Common myeloid progenitor, CD34-positive (primary cell): ENCODE data around the gene RAD18.

Experiments
- CTCF ChIA-PET: fragments of 350-600 bp; sonication (Branson Sonifier 250); formaldehyde crosslinking; loops from one replicate; lab custom pipeline; 2021; ENCODE audit warnings: antibody characterized with exemption; lab: Charles Lee
- POLR2A ChIA-PET: fragments of 350-600 bp; sonication (Branson Sonifier 250); formaldehyde crosslinking; loops from one replicate; lab custom pipeline; 2021; ENCODE audit warnings: antibody characterized with exemption; lab: Charles Lee
- DNase-seq, 3 donors: peaks; one replicate each; pipeline versions ENCODE4 v3.0.0 to v3.0.0-alpha.2; 2013
- H3K27ac ChIP-seq, 2 experiments: 1 replicate in 1 of 2; 2 replicates in 1 of 2; pipeline ENCODE4 v1.7.0; 2013; ENCODE audit warnings: inconsistent platforms in 2 of 2, low read length in 2 of 2, mild to moderate bottlenecking in 2 of 2, low read depth in 1 of 2, moderate library complexity in 1 of 2; ENCODE audit not compliant: severe bottlenecking in 2 of 2, insufficient read depth in 1 of 2, poor library complexity in 1 of 2
- H3K27me3 ChIP-seq, 5 experiments: replicated peaks in 2 of 5; 1 replicate in 3 of 5; 2 replicates in 2 of 5; pipeline versions ENCODE4 v1.6.1 to v1.7.0; 2013; ENCODE audit warnings: low read length in 4 of 5, mild to moderate bottlenecking in 2 of 5, moderate library complexity in 2 of 5, inconsistent platforms in 1 of 5; ENCODE audit not compliant: insufficient read depth in 5 of 5, control insufficient read depth in 4 of 5
- H3K36me3 ChIP-seq, 4 experiments: 1 replicate in 2 of 4; 2 replicates in 2 of 4; pipeline versions ENCODE4 v1.6.1 to v1.7.0; 2013; ENCODE audit warnings: low read length in 3 of 4, control low read depth in 1 of 4, mild to moderate bottlenecking in 1 of 4; ENCODE audit not compliant: control insufficient read depth in 4 of 4, insufficient read depth in 4 of 4
- H3K4me1 ChIP-seq, 4 experiments: 1 replicate in 3 of 4; 2 replicates in 1 of 4; pipeline versions ENCODE4 v1.6.1 to v1.7.1; 2013; ENCODE audit warnings: low read length in 3 of 4, mild to moderate bottlenecking in 3 of 4, control low read depth in 1 of 4, inconsistent platforms in 1 of 4, moderate library complexity in 1 of 4; ENCODE audit not compliant: control insufficient read depth in 4 of 4, insufficient read depth in 4 of 4; ENCODE audit errors: control extremely low read depth in 1 of 4
- H3K4me3 ChIP-seq, 7 experiments: 1 replicate in 4 of 7; 2 replicates in 3 of 7; pipeline versions ENCODE4 v1.5.1 to v1.7.0; 2013; ENCODE audit warnings: mild to moderate bottlenecking in 7 of 7, low read length in 6 of 7, moderate library complexity in 6 of 7, inconsistent platforms in 2 of 7, low read depth in 2 of 7, control low read depth in 1 of 7; ENCODE audit not compliant: insufficient read depth in 4 of 7, control insufficient read depth in 1 of 7; ENCODE audit errors: extremely low read depth in 1 of 7
- H3K9me3 ChIP-seq, 5 experiments: 1 replicate in 4 of 5; 2 replicates in 1 of 5; pipeline versions ENCODE4 v1.6.1 to v1.7.1; 2013; ENCODE audit warnings: low read length in 4 of 5, mild to moderate bottlenecking in 2 of 5, inconsistent platforms in 1 of 5, low read depth in 1 of 5, moderate library complexity in 1 of 5; ENCODE audit not compliant: control insufficient read depth in 4 of 5, insufficient read depth in 2 of 5; ENCODE audit errors: control extremely low read depth in 1 of 5
- WGBS: methylation state at CpG from one replicate; pipeline ENCODE4 v1.1.5; 2013; ENCODE audit not compliant: insufficient coverage; 5-methylcytosine and 5-hydroxymethylcytosine counted together

RAD18 gene

DNA sequence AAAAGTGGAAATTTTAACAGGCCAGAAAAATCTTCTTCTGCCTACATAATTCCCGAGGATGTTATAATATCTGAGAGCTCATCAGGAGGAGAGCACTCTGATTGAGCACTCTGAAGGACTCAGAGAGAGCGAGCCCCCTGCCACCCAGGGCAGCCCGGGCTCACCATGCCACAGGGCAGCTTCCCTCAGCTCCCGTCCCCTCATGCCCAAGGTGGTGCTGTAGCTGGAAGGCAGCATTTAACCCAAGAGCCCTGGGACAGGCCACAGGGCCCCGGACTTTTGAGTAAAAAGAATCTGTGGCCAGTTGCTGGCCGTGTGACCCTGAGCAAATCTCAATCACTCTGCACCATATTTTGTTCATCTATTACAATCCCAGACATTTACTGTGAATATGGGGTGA is 23.5 kb upstream of the RAD18 start:
- H3K27ac ChIP-seq, result no peak overlapping the region
- DNase-seq, result no peak
- peaks cover 5 to 9% (median 8%) of the 10 kb centered on the region in 4 experiments for H3K4me1 ChIP-seq
- no peaks in the 10 kb centered on the region for H3K27me3 ChIP-seq
- H3K36me3 ChIP-seq, result no peaks in the 10 kb centered on the region
- CTCF ChIA-PET, result interaction anchor here (1.0 to 10.0 kb wide), 10 partner anchors 8 to 316 kb away, joined by 3 to 90 read pairs (median 8); partner anchors contain the start of gene SRGAP3
- WGBS, result 100% methylated on average over 5 of the region's 6 CpGs
- POLR2A ChIA-PET, result interaction anchor here (0.7 kb wide), 1 partner anchor 295 kb away, joined by 3 read pairs; no protein-coding TSS in a partner anchor
- H3K9me3 ChIP-seq, result no peaks in the 10 kb centered on the region
- no peak overlapping the region for H3K4me3 ChIP-seq

DNA sequence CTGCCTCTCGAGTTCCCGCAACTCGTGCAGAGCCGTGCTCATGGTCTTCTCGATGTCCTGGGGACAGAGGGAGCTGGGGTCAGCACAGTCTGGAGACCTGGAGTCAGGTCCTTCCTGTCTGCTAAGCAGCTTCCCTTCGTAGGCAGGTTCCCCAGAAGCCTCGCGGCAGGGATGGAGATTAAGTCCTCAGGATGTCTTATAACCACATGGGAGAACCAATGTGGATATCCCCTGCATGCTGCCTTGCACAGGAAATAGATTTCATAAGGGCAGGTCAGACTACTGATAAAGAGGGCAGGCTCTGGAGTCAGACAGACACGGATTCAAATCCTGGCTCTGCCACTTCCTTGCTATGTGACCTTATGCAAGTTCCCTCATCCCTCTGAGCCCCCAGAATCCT is 22.6 kb upstream of the RAD18 start:
- no peak for DNase-seq
- WGBS, result 96% methylated on average over 8 of the region's 9 CpGs
- CTCF ChIA-PET, result interaction anchor here (1.1 to 10.0 kb wide), 5 partner anchors 9 to 317 kb away, joined by 3 to 90 read pairs (median 14); no protein-coding TSS in a partner anchor
- Histone ChIP-seq H3K36me3 (no peaks in the 10 kb centered on the region), H3K4me3 (no peak overlapping the region), H3K4me1 (peaks cover 5 to 13% (median 8%) of the 10 kb centered on the region in 4 experiments), H3K27me3 (no peaks in the 10 kb centered on the region), H3K9me3 (no peaks in the 10 kb centered on the region), H3K27ac (no peak overlapping the region)
- POLR2A ChIA-PET, result no interaction called here

DNA sequence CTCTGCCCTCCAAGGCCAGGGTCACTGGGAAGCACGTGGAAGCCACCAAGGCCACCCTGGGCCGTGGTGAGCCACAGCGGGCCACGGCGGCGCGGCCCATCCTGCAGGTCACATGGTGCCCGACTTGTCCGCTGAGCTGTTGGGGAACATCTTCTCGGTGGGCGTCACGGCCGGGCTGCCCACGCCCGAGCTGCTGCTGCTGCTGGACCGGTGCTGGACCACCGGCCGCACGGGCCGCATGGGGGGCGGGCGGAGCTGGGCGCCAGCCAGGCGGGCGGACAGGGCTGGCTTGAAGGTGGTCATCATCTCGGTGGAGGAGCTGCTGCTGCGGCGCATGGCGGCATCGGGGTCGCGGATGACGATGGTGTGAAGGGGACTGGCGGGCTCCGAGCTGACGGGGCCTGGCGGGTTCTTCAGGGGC is 22.1 kb upstream of the RAD18 start:
- ChIA-PET POLR2A (no interaction called here), CTCF (interaction anchor here (3.7 to 10.0 kb wide), 3 partner anchors 10 to 318 kb away, joined by 14 to 90 read pairs (median 21); no protein-coding TSS in a partner anchor)

DNA sequence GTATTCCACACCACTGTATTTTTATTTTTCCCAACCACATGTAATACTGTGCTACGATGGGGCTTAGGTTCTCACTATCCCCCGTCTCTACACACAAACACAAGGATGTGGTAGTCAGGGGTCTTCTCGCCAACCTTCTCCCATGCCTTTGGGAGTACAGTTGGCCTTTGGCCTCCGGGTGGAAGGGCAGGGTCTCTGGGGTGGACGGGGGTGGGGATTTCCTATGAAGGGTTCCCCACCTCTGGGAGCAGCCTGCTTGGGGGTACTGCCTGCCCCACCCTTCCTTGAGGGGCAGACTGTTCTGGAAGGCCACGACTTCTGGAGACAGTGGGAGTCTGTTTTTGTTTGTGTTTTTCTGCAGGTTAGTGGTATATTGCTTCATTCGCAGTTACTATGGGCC is 21.3 kb upstream of the RAD18 start:
- Histone ChIP-seq H3K27me3 (peaks cover 0 to 2% (median 0%) of the 10 kb centered on the region in 5 experiments), H3K27ac (no peak overlapping the region), H3K36me3 (no peaks in the 10 kb centered on the region), H3K4me3 (no peak overlapping the region), H3K4me1 (peaks cover 5 to 13% (median 8%) of the 10 kb centered on the region in 4 experiments), H3K9me3 (peaks cover 0 to 3% (median 0%) of the 10 kb centered on the region in 5 experiments)
- CTCF ChIA-PET, result interaction anchor here (3.7 kb wide), 1 partner anchor 9 kb away, joined by 21 read pairs; no protein-coding TSS in a partner anchor
- WGBS, result 93% methylated on average over 2 of the region's 7 CpGs
- POLR2A ChIA-PET, result no interaction called here
- DNase-seq, result no peak

More for the DNA sequence above, 22.1 kb upstream of the RAD18 start:
- no peak for DNase-seq
- Histone ChIP-seq H3K27ac (no peak overlapping the region), H3K27me3 (no peaks in the 10 kb centered on the region), H3K4me1 (peaks cover 5 to 13% (median 8%) of the 10 kb centered on the region in 4 experiments), H3K4me3 (no peak overlapping the region), H3K36me3 (no peaks in the 10 kb centered on the region), H3K9me3 (no peaks in the 10 kb centered on the region)
- WGBS, result 98% methylated on average over 29 of the region's 37 CpGs

DNA sequence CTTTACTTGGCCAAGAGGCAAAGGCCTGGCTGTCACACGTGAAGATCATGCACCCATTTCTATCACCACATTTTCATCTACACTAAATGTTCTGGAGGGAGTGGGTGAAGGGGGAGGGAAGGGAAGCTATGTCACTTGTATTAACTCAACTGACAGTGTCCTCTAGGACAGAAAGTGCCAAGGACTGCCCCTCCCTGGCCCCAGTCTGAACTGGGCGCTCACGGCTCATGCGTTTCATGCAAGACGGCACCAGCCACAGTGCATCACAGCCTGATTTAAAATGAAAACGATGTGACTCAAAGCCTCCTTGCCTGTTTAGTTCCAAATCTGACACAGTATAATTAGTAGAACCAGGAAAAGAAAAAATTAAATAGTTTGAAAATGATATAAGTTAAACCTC is 20.8 kb upstream of the RAD18 start:
- POLR2A ChIA-PET, result no interaction called here
- H3K36me3 ChIP-seq, result no peaks in the 10 kb centered on the region
- CTCF ChIA-PET, result no interaction called here
- H3K4me3 ChIP-seq, result no peak overlapping the region
- H3K4me1 ChIP-seq, result peaks cover 5 to 13% (median 8%) of the 10 kb centered on the region in 4 experiments
- no peak for DNase-seq
- H3K9me3 ChIP-seq, result peaks cover 0 to 7% (median 3%) of the 10 kb centered on the region in 5 experiments
- H3K27me3 ChIP-seq, result peaks cover 0 to 5% (median 0%) of the 10 kb centered on the region in 5 experiments
- 91% methylated on average over 4 of the region's 6 CpGs for WGBS
- H3K27ac ChIP-seq, result no peak overlapping the region

DNA sequence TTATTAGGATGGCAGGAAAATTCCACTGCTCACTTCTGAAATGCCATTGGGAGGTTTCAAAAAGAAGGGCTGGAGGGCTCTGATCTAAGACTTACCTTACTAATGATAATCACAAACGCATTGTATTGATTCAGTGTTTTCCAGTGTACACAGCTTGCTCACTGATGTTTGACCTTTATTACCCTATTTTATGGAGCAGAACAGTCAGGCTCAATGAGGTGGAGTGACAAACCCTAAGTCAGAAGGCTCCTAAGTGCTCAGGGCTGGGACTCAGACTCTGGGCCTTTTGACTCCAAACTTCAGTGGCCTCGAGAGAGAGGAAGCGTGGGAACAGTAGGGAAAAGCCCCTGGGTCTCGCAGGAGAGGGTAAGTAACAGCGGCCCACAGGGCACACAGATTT is 20.3 kb upstream of the RAD18 start:
- no peak for DNase-seq
- H3K36me3 ChIP-seq, result no peaks in the 10 kb centered on the region
- no peak overlapping the region for H3K27ac ChIP-seq
- 100% methylated on average over 4 of the region's 5 CpGs for WGBS
- peaks cover 5 to 13% (median 8%) of the 10 kb centered on the region in 4 experiments for H3K4me1 ChIP-seq
- POLR2A ChIA-PET, result no interaction called here
- no peak overlapping the region for H3K4me3 ChIP-seq
- peaks cover 0 to 10% (median 6%) of the 10 kb centered on the region in 5 experiments for H3K9me3 ChIP-seq
- H3K27me3 ChIP-seq, result peaks cover 0 to 10% (median 0%) of the 10 kb centered on the region in 5 experiments
- CTCF ChIA-PET, result no interaction called here

DNA sequence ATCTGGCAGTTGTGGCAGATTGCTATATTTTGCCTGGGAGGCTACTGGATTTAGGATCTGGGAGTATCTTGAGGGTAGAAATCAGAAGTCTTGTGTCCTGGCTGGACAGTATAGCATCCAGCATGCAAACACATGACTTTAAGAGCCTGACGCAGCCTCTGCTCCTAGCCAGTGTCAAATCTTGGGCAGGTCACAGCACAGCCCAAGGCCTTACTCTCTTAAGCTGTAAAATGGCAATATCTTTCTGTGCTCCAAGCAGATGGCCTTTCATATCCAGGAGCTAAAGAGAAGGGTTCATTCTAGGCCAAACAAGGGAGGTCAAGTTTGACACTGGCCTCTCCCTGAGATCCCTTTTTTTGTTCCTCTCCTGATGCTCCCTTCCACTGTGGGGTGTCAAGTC is 19.8 kb upstream of the RAD18 start:
- Histone ChIP-seq H3K27me3 (peaks cover 0 to 10% (median 2%) of the 10 kb centered on the region in 5 experiments), H3K27ac (no peak overlapping the region), H3K36me3 (no peaks in the 10 kb centered on the region), H3K9me3 (peaks cover 0 to 10% (median 6%) of the 10 kb centered on the region in 5 experiments), H3K4me3 (no peak overlapping the region), H3K4me1 (peaks cover 5 to 13% (median 8%) of the 10 kb centered on the region in 4 experiments)
- no peak for DNase-seq
- 100% methylated on average over 1 of the region's 1 CpG for WGBS
- CTCF ChIA-PET, result interaction anchor here (3.2 kb wide), 1 partner anchor 319 kb away, joined by 8 read pairs; no protein-coding TSS in a partner anchor
- POLR2A ChIA-PET, result no interaction called here
